Measurements from ENCODE around the gene TMEM256.
A peak's percentile ranks its signal among the peaks of the same experiment; 100 is the strongest.

- TF ChIP-seq CTCF (IDR thresholded peaks at IDR 0.05) (peak in 2 of 5 experiments; percentile 20 to 22), POLR2AphosphoS5 (IDR thresholded peaks at IDR 0.05) (no peak), POLR2A (IDR thresholded peaks at IDR 0.05) (no peak), EP300 (IDR thresholded peaks at IDR 0.05; ENCODE audit: low read depth) (no peak)
Measured at GRCh38 chr17:7444682-7445618, 41.1 kb upstream of the TMEM256 start, which contains the start of gene CHRNB1.

All from transverse colon (tissue), 4 donors.